Amniotic stem cell (primary cell): ENCODE data around the gene EFCAB6.

Experiments used
- DNase-seq: peaks from one replicate; lab custom pipeline; 2025; lab: John Stamatoyannopoulos, UW

Gene EFCAB6

DNA sequence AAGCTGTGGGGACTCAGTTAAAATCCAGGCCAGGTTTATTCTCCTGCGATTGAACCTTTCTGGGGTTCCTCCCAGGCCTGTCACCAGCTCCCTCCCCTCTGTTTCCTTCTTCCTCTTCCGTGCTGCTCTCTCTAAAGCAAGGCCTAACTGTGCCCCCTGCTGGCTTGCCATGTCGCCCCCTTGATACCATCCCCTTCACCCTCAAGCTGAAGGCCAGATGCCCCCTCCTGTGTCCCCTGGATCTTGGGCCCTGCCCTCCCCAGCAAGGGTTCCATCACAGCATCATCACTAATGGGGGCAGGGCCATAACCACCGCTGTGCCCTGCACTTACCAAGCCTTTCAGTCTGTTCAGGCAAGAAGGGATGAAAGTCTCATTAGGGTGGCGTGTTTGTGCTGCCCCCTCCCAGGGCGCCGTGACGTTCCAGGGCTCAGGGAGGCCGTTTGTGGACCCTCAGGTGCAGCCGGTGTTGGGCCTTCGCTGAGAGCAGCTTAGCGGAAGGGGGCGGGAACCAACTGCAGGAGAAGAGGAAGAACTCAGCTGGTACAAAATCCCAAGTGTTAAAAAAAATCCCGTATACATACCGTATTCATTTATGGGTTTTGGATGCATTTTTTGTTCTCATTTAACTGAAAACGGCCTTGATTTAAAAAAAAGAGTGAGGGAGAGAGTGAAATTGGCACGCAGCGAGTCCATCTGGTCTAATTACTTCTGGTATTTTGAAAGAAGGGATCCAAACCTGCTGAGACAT lies 330.4 kb downstream of the EFCAB6 start:
- DNase-seq: no peak

DNA sequence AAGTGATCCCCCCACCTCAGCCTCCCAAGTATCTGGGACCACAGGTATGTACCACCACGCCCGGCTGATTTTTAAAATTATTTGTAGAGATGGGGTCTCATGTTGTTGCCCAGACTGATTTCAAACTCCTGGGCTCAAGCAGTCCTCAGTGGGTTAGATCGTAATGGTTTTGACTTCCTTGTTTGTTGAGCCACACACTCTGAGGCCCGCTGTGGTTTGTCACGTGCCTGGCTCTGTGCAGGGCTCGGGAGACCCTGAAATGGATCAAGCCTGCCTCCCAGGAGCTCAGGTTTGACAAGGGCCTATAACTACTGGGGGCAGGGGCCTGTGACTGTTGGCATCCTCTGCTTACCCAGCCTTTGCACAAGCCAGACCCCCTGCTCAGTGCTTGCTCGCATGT lies 332.1 kb downstream of the EFCAB6 start:
- DNase-seq: no peak

DNA sequence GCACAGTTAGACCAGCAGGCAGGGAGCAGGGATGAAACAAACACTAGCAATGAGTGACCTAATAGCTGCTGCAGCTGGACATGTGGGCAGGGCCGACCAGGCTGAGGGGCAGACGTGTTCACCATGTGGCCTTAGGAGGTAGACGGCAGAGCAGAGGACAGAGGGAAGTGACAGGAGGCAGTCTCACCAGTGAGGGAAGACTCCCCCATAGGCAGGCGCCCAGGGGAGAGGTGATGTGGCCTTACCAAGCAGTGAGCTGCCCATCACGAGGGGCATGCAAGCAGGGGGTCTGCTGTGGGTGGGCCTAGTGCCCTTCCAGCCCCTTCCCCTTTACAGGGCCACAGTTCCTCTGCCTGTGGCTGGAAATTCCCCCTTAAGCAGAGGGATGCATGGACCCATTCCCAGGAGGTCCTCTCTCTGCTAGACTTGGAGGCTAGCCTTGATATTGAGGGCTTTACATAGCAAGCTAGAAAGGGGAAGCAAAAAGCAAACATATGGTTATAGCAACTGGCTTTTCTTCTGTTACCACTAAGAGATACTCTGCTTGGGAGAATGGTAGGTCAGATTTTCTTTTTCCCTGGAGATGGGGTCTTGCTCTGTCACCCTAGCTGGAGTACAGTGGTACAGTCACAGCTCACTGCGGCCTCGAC lies 332.7 kb downstream of the EFCAB6 start:
- no peak for DNase-seq
